Measurements from ENCODE around the gene NAPB. TPM values are rescaled to one million over a fixed set of nuclear protein-coding genes. Genes with fewer than 3 reads are reported as not detected.

Gene NAPB
- total RNA-seq, 1 donor from 2014 or later = 7.5 TPM

- no peaks in the 10 kb centered on the region for H3K9me3 Mint-ChIP-seq (ENCODE audit: low read depth)
- no peak overlapping the region for H3K4me3 Mint-ChIP-seq (ENCODE audit: unreplicated experiment)
- no peaks in the 10 kb centered on the region for H3K27me3 Mint-ChIP-seq (ENCODE audit: low read depth)
- peak overlapping the region; percentile 5 for H3K27ac Mint-ChIP-seq (ENCODE audit: unreplicated experiment)
- H3K36me3 Mint-ChIP-seq (ENCODE audit: low read depth) = peaks cover 19% of the 10 kb centered on the region
- H3K4me1 Mint-ChIP-seq (ENCODE audit: low read depth) = peaks cover 16% of the 10 kb centered on the region
- no peak for DNase-seq (ENCODE audit: low spot score)
- TF ChIP-seq CTCF (IDR thresholded peaks at IDR 0.05) = no peak
Measured at GRCh38 chr20:23396950-23397627, 24.2 kb downstream of the NAPB start.

- DNase-seq (ENCODE audit: low spot score) = no peak
- TF ChIP-seq CTCF (IDR thresholded peaks at IDR 0.05) = no peak
- H3K9me3 Mint-ChIP-seq (ENCODE audit: low read depth) = no peaks in the 10 kb centered on the region
- peaks cover 26% of the 10 kb centered on the region for H3K36me3 Mint-ChIP-seq (ENCODE audit: low read depth)
- H3K27ac Mint-ChIP-seq (ENCODE audit: unreplicated experiment) = peak overlapping the region; percentile 24
- H3K4me1 Mint-ChIP-seq (ENCODE audit: low read depth) = peaks cover 12% of the 10 kb centered on the region
- H3K4me3 Mint-ChIP-seq (ENCODE audit: unreplicated experiment) = no peak overlapping the region
- no peaks in the 10 kb centered on the region for H3K27me3 Mint-ChIP-seq (ENCODE audit: low read depth)
Measured at GRCh38 chr20:23393996-23394775, 27.1 kb downstream of the NAPB start.

GRCh38 chr20:23391707-23392310 lies 29.5 kb downstream of the NAPB start:
- TF ChIP-seq CTCF (IDR thresholded peaks at IDR 0.05) = no peak
- no peak for DNase-seq (ENCODE audit: low spot score)
- no peak overlapping the region for H3K27ac Mint-ChIP-seq (ENCODE audit: unreplicated experiment)
- peaks cover 5% of the 10 kb centered on the region for H3K9me3 Mint-ChIP-seq (ENCODE audit: low read depth)
- no peaks in the 10 kb centered on the region for H3K27me3 Mint-ChIP-seq (ENCODE audit: low read depth)
- no peaks in the 10 kb centered on the region for H3K4me1 Mint-ChIP-seq (ENCODE audit: low read depth)
- H3K4me3 Mint-ChIP-seq (ENCODE audit: unreplicated experiment) = no peak overlapping the region
- H3K36me3 Mint-ChIP-seq (ENCODE audit: low read depth) = peaks cover 40% of the 10 kb centered on the region

- no peak for DNase-seq (ENCODE audit: low spot score)
- H3K9me3 Mint-ChIP-seq (ENCODE audit: low read depth) = peaks cover 7% of the 10 kb centered on the region
- no peaks in the 10 kb centered on the region for H3K27me3 Mint-ChIP-seq (ENCODE audit: low read depth)
- H3K4me1 Mint-ChIP-seq (ENCODE audit: low read depth) = no peaks in the 10 kb centered on the region
- peak overlapping the region; percentile 4 for H3K27ac Mint-ChIP-seq (ENCODE audit: unreplicated experiment)
- no peak for TF ChIP-seq CTCF (IDR thresholded peaks at IDR 0.05)
- H3K36me3 Mint-ChIP-seq (ENCODE audit: low read depth) = peaks cover 45% of the 10 kb centered on the region
- no peak overlapping the region for H3K4me3 Mint-ChIP-seq (ENCODE audit: unreplicated experiment)
Measured at GRCh38 chr20:23390091-23390774, 31.1 kb downstream of the NAPB start.

GRCh38 chr20:23387118-23387443 lies 34.2 kb downstream of the NAPB start:
- Mint-ChIP-seq H3K4me3 (ENCODE audit: unreplicated experiment) (no peak overlapping the region), H3K4me1 (ENCODE audit: low read depth) (no peaks in the 10 kb centered on the region), H3K9me3 (ENCODE audit: low read depth) (peaks cover 11% of the 10 kb centered on the region), H3K27me3 (ENCODE audit: low read depth) (no peaks in the 10 kb centered on the region), H3K27ac (ENCODE audit: unreplicated experiment) (no peak overlapping the region), H3K36me3 (ENCODE audit: low read depth) (peaks cover 42% of the 10 kb centered on the region)
- no peak for DNase-seq (ENCODE audit: low spot score)
- no peak for TF ChIP-seq CTCF (IDR thresholded peaks at IDR 0.05)

Data from chondrocyte (in vitro differentiated cells).